ENCODE measurements around the gene ITPR2.

Gene ITPR2

DNA sequence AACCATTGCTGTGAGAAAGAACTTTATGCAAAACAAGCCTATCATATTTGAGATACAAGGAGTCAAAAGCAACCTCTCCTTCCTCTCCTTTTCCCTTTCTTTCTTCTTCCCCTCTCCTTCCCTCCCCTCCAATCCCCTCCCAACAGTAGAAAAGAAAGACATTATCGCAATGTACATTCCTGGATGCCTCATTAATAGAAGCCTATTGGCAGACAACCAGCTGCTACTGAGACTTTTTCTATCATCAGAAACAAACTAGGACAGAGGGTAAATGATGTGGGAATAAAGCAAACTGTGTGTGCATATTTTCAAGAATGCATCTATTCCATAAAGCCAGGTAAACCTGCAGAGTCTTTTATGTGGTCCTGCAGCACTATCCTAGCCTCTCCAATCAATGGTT lies 237.2 kb downstream of the ITPR2 start:
- in situ Hi-C loops (cut with HindIII; ENCODE audit: low sequenced_read_pairs), result no loop called here

DNA sequence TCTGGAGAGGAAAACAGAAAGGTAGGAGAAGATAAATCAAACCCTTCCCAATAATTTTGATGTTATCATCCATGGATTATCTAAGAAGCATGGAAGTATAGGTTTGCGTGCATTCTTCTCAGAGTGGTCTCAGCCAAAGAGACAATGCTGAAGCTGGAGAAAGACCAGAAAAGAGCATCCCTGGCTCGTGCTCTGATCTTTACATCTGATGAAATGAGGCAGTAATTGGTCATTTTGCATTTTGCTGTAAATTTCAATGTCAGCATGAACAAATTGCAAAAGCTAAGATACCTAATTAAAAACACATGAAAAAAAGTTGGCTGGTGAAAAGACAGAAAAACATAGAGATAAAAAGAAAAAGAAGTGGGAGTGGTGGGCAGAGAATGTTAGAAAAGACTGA lies 252.4 kb downstream of the ITPR2 start:
- in situ Hi-C loops (cut with HindIII; ENCODE audit: low sequenced_read_pairs), result no loop called here

DNA sequence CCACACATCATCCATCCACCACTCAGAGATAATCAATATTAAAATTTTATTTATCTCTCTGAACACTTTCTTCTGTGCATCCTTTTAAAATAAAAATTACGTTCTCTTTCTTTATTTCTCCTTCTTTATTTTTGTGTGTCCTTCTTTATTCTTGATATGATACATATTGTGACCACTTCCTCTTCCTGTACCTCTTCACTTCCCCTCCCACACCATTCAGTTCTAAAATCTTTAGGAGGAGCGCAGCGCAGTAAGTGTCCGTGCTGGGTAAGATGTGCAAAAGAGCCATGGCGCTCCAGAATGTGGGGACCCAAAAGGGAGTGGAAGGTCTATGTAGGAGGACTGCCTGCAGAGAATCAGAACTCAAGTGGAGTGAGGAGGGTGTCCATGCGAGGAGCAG lies 256.7 kb downstream of the ITPR2 start:
- in situ Hi-C loops (cut with HindIII; ENCODE audit: low sequenced_read_pairs), result no loop called here

DNA sequence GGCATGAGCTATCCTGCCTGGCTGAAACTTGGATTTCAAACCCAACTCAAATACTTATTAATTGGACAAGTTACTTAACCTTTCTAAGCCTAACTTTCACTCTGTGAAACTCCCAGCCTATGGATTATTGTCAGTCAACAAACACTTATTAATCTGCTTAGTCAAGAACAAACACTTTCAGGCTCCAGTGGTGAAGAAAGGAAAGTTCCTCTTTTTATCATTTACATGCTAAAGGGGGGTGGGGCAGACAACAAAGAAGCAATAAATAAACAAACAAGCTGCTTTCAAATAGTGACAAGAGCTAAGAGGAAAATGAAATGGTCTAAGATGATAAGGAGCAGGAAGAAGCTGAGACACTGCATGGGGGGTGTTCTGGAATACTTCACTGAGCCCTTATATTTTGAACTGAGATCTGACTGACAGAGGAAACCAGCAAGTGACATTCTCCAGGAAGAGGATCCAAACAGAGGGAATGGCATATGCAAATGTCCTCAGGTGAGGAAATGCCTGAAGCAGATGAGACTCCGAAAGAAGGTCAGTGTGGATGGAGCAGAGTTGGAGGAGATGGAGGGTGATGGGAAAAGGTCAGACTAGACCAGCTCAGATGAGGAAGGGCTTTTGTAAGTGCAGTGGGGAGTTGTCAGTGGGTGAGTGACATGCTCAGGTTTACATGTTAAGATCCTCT lies 259.6 kb downstream of the ITPR2 start:
- in situ Hi-C loops (cut with HindIII; ENCODE audit: low sequenced_read_pairs), result no loop called here

DNA sequence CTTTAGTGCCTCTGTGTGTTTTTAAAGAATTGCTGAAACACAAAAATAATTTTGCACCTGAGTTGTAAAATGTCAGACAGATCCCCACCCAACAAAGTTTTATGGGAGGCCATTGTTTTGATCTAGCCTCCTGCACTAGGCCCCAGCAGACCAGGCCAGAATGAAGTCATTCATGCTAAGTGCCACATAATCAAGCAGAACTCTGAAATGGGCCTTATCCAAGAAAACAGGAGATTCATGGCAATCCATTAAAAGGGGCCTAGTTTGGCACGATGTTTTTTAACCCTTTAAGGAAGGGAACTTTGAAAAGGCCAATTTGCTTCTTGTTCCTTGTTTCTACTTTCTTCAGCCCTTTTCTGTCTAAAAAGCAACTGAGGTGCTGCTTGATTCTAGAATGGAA lies 260.9 kb downstream of the ITPR2 start:
- in situ Hi-C loops (cut with HindIII; ENCODE audit: low sequenced_read_pairs), result no loop called here

DNA sequence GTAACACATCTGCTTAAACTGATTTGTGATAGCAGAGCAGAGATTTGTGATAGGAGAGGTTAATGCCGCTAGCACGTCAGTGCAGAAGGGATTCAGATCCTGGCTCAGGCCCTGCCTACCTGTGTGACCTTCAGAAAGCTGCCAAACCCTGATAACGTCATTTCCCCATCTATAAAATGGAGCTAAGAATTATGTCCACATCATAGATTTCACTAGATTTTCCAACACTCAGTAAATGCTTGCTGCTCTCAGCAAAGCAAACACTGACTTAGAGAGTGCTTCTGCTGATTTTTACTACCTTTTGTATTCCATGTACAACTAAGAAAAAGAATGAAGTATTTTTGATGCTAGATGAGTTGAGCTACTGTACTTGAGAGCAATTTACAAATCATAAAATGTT lies 261.4 kb downstream of the ITPR2 start:
- in situ Hi-C loops (cut with HindIII; ENCODE audit: low sequenced_read_pairs), result no loop called here

DNA sequence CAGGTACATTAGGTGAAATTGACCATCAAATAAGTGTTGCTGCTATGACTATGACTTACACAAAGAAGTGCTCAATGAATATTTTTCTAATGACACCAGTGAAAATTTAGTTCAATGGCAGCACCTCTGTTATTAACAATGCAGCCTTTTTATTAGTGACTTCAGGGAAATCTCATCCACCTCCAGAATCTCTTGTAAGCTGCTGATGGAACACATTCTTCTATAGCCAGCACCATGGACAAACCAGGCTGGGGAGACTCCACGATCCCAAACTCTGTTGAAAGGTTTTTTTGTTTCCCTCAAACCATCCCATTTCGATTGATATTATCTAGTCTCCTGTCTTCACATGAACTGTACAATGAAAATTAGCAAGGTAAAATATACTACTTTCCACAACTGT lies 265.9 kb downstream of the ITPR2 start:
- in situ Hi-C loops (cut with HindIII; ENCODE audit: low sequenced_read_pairs), result no loop called here

DNA sequence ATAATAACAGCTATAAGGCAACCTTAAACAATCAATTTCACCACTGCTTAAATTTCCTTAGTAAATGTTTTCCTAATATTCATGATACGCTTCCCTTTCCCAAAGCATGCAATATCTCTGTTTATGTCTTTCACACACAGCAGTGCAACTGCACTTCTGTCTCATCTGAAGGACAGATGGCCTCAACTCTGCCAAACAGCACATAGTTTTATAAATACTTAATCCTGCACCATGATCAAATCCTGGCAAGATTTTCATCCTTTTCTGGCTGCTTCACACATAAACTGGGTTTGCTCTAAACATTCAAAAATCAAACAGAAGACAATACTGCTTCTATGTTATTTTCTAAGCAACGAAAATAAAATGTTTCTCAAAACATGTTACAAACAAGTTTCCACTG lies 266.3 kb downstream of the ITPR2 start:
- in situ Hi-C loops (cut with HindIII; ENCODE audit: low sequenced_read_pairs), result no loop called here

DNA sequence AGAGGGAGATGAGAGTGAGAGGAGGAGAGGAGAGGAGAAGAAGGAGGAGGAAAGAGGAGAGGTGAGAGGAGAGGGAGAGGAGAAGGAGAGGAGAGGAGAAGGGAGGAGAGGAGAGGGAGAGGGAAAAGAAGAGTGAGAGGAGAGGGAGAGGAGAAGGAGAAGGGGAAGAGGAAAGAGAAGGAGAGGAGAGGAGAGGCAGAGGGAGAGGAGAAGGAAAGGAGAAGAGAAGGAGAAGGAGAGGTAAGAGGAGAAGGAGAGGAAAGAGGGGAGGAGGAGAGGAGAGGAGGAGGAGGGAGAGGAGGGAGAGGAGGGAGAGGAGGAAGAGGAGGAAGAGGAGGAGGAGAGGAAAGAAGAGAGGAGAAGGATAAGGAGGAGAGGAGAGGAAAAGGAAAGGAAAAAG lies 266.8 kb downstream of the ITPR2 start:
- in situ Hi-C loops (cut with HindIII; ENCODE audit: low sequenced_read_pairs), result no loop called here

DNA sequence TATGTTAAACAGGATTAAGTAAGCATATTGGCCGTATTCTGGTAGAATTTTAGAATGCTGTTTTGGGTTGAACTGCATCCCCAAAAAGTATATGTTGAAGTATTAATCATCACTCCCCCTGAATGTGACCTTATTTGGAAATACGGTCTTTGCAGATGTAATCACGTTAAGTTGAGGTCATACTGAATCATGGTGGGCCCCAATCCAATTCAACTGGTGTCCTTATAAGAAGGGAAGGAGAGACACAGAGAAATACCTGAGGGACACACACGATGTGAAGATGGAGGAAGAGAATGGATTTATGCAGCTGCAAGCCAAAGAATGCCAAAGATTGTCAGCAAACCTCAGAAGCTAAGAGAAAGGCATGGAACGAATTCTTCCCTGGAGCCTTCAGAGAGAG lies 268.6 kb downstream of the ITPR2 start:
- in situ Hi-C loops (cut with HindIII; ENCODE audit: low sequenced_read_pairs), result no loop called here

DNA sequence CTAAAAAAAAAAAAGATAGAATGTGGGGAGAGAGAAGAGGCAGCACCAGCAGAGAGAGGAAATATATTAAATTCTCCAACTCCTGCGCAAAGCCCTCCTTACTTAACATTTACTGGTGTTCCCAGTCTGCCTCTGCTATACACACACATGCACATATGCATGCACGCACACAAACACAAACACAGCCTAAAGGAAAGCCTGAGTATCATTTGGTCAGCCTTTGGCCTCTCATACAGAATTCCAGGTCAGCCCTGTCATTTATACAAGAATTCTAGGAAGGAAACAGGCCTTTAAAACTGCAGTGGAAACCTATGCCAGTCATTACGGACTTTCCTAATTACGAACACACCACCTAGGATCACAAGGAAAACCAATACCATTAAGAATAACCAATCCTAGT lies 269.4 kb downstream of the ITPR2 start:
- in situ Hi-C loops (cut with HindIII; ENCODE audit: low sequenced_read_pairs), result no loop called here

DNA sequence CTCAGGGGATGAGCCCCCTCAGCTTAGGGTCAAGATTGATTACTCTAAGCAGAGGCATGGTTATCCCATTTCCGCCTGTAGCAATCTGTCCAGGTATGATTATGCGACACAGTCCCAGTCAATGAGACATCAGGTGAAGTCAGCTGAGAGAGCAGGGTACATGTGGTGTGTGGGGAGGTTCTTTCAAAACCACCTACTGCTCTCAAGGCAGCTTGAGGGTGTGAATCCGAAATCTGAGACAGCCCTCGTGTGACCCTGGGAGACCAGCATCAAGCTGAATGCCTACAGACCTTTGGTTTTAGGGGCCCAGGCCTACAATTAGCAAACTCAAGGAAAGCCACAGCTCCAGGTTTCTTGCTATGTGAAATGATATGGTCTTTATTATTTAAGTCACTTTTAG lies 275.7 kb downstream of the ITPR2 start:
- in situ Hi-C loops (cut with HindIII; ENCODE audit: low sequenced_read_pairs), result no loop called here

DNA sequence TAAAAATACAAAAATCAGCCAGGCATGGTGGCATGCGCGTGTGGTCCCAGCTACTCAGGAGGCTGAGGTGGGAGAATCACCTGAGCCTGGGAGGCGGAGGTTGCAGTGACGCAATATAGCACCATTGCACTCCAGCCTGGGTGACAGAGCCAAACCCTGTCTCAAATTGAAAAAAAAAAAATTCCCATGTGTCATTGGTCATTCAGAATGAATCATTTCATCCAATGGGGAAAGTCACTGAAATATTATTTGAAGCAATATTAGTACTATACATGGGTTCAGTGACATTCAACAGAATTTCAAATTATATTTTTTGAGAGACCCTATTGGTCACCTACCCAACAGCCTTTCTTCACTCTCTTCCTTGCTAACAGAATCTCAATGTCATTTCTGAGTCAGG lies 276.1 kb downstream of the ITPR2 start:
- in situ Hi-C loops (cut with HindIII; ENCODE audit: low sequenced_read_pairs), result no loop called here

DNA sequence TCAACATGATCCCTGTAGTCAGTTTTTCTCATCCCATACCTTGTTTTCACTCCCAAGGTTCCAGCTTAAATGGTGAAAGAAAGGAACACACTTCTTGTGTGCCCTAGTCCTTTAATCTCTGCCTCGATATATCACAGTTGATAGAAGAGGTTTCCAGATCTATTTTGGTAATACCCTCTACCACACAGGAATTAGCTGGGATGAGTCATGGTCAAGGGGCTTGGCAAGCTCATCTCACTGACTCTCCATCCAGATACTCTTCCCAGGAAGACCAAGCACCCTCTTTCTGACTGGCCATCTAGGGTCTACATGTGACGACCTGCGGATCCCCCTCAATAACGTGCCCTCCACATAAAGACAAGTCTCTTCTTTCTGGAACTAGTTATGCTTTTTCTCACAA lies 277.9 kb downstream of the ITPR2 start:
- in situ Hi-C loops (cut with HindIII; ENCODE audit: low sequenced_read_pairs), result no loop called here

DNA sequence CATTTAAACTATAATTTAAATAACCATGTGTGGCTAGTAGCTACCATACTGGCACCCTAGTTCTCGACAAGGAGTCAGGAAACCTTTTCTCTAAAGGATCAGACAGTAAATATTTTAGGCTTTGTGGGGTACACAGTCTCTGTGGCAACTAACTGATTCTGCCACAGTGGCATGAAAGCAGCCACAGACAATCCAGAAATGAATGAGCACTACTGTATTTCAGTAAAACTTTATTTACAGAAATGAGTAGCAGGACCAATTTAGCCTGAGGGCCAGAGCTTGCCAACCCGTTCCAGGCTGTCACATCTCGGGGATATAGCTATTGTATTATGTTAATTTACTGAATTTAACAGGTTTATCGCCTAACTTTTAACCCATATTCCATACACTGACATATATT lies 278.7 kb downstream of the ITPR2 start:
- in situ Hi-C loops (cut with HindIII; ENCODE audit: low sequenced_read_pairs), result no loop called here

DNA sequence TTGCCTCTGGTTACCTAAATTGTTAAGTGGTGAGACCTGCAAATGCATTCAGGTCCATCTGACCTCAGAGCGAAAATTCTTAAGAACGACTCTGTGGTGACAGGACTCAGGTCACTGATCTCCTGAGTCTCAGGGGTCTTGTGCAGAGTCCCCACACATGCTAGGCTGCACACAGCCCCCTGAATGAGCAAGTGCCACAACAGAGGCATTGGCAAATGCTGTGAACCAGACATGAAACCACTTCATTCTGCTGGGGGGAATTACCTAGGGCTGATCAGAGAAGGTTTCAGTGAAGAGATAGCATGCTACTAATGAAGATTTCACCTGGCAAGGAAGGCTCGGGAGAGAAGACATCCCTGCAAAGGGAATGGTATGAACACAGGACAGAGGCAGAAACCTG lies 281.6 kb downstream of the ITPR2 start:
- in situ Hi-C loops (cut with HindIII; ENCODE audit: low sequenced_read_pairs), result no loop called here

DNA sequence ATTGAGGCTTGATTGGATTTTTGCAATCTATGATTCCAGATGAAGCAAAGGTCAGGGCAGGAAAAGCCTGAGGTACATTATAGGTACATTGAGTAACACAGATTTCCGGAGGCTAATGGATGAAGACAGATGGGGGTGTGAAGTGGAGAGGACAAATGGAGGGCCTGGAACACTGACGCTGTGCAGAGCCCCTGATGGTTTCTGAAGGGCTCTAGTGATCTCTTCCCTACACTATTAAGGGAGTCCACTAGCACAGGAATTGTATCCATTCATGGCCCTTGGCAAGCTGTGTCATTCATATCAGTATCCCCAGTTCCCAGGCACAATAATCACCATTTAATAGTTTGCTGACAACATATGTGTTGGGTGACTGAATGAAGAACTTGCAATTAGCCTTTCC lies 284.8 kb downstream of the ITPR2 start:
- in situ Hi-C loops (cut with HindIII; ENCODE audit: low sequenced_read_pairs), result no loop called here

DNA sequence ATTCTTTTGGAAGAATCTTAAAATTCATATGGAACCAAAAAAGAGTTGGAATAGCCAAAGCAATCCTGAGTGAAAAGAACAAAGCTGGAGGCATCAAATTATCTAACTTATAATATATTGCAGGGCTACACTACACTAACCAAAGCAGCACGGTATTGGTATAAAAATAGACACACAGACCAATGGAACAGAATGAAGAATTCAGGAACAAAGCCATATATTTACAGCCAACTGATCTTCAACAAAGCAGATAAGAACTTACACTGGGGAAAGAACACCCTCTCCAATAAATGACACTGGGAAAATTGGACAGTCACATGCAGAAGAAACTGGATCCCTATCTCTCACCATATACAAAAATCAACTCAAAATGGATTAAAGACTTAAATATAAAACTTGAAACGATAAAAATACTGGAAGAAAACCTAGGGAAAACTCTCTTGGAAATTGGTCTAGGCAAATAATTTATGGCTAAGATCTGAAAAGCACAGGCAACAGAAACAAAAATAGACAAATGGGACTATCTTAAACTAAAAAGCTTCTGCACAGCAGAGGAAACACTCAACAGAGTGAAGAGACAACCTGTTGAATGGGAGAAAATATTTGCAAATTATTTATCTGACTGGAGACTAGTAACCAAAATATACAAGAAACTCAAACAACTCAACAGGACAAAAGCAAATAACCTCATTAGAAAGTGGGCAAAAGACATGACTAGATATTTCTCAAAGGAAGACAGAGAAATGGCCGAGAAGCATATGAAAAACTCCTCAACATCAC lies 286.3 kb downstream of the ITPR2 start:
- in situ Hi-C loops (cut with HindIII; ENCODE audit: low sequenced_read_pairs), result no loop called here

DNA sequence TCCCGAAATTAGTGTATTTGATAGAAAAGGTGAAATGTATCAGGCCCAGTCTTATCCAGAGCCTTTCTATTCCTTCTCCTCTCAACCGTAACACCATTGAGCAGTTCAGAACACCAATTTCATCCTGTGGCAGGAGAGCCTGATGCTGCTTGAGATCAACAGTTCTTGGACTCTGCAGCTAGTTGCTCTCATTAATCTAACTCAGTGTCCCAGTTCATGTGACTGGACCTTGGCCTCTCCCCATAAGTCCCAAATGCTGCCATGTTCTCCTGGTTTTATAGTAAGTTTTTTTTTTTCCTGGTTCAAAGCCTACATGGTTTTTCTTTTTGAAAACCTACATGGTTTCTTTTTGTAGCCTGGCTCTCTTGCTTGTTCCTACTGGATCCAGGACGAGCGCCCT lies 293.9 kb downstream of the ITPR2 start:
- in situ Hi-C loops (cut with HindIII; ENCODE audit: low sequenced_read_pairs), result no loop called here

DNA sequence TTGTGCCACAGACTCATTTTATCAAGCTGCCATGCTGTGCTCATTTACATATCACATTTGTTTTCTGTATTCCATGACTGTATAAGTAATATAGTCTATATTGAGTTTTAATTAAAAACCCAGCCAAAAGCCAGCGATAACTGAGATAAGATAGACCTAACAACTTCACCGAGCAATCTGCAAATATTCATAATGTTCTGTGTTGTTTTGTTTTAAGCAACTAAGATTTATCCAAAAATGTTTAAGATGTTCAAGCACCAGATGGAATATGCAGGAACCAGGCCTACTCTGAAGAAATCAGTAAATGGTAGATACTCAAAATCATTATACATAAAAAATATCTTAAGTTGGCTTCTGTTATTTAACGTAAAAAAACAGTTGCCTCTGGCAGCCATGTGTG lies 295.3 kb downstream of the ITPR2 start:
- in situ Hi-C loops (cut with HindIII; ENCODE audit: low sequenced_read_pairs), result no loop called here

DNA sequence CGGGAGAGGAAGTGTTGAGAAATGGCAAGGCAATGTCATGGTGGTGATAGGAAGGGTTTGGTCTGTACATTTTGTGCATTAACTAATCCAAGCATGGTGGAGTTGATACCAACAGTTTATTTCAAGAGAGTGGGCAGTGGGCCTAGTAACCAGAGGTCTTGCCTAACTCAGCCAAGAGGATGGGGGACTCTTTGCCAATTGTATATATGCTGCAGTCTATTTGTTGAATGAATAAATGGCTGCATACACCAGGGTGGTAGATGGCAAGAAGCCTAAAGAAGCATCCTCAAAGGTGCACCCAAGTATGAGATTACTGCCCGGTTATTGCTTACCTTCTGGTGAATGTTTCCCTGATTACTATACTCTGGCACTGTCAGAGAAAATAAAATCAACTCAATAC lies 295.9 kb downstream of the ITPR2 start:
- in situ Hi-C loops (cut with HindIII; ENCODE audit: low sequenced_read_pairs), result no loop called here

DNA sequence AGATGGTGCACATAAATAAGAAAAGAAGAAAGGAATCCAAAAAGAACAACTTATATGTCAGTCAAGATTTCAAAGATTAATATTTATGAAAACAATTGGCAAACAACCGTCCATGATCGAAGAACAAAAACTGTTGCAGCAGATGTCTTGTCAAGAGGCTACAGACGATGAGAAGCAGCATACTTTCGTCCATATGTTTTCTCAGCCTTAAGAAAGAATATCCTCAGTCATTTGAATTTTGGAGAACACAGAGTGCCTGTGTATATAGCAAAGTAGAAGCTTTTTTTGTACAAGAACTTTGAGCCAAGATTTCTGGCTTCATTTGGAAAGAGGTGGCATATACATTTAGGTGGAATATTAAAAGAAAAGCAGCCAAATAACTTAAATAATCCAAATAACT lies 297.2 kb downstream of the ITPR2 start:
- in situ Hi-C loops (cut with HindIII; ENCODE audit: low sequenced_read_pairs), result no loop called here

DNA sequence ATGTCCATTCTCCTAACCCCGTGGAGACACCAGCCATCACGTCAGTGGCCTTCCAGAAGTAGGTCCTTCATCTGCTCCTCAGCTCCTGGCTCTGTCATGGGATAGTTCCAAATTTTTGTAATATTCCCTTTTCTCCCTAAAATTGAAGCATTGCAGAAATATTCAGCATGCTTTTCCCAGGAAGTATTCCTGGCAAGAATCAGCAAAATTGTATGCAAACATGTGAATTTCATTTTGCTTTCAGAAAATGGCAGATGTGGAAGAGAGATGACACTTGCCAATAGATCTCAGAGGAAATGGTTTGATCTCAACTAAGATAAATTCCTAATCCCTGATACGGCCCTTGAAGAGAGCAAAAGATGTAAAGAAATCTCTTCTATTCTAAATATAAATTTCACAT lies 298.9 kb downstream of the ITPR2 start:
- in situ Hi-C loops (cut with HindIII; ENCODE audit: low sequenced_read_pairs), result no loop called here
